ENCODE measurements around the gene ARHGAP4.

ARHGAP4 gene

GRCh38 chrX:153919281-153919680, 6.8 kb downstream of the ARHGAP4 start:
- Histone ChIP-seq H3K36me3 (ENCODE audit: control insufficient read depth, insufficient read depth, low read length) (peaks cover 5% of the 10 kb centered on the region), H3K4me3 (ENCODE audit: low read depth, low read length) (no peak overlapping the region), H3K9me3 (ENCODE audit: control insufficient read depth, insufficient read depth, low read length) (no peaks in the 10 kb centered on the region), H3K27me3 (ENCODE audit: control insufficient read depth, insufficient read depth, low read length) (no peaks in the 10 kb centered on the region), H3K4me1 (ENCODE audit: control insufficient read depth, insufficient read depth, low read length) (no peaks in the 10 kb centered on the region), H3K9ac (ENCODE audit: low read depth, low read length) (no peak overlapping the region)

GRCh38 chrX:153917869-153918268, 8.2 kb downstream of the ARHGAP4 start:
- H3K4me3 ChIP-seq (ENCODE audit: low read depth, low read length): no peak overlapping the region
- H3K9me3 ChIP-seq (ENCODE audit: control insufficient read depth, insufficient read depth, low read length): no peaks in the 10 kb centered on the region

GRCh38 chrX:153913701-153914100, 12.4 kb downstream of the ARHGAP4 start:
- H3K36me3 ChIP-seq (ENCODE audit: control insufficient read depth, insufficient read depth, low read length): peaks cover 6% of the 10 kb centered on the region
- H3K9me3 ChIP-seq (ENCODE audit: control insufficient read depth, insufficient read depth, low read length): no peaks in the 10 kb centered on the region
- H3K27me3 ChIP-seq (ENCODE audit: control insufficient read depth, insufficient read depth, low read length): no peaks in the 10 kb centered on the region
- H3K4me1 ChIP-seq (ENCODE audit: control insufficient read depth, insufficient read depth, low read length): no peaks in the 10 kb centered on the region
- no peak overlapping the region for H3K9ac ChIP-seq (ENCODE audit: low read depth, low read length)
- H3K4me3 ChIP-seq (ENCODE audit: low read depth, low read length): no peak overlapping the region

More at GRCh38 chrX:153917869-153918268, 8.2 kb downstream of the ARHGAP4 start:
- Histone ChIP-seq H3K27me3 (ENCODE audit: control insufficient read depth, insufficient read depth, low read length) (no peaks in the 10 kb centered on the region), H3K36me3 (ENCODE audit: control insufficient read depth, insufficient read depth, low read length) (peaks cover 8% of the 10 kb centered on the region), H3K9ac (ENCODE audit: low read depth, low read length) (no peak overlapping the region), H3K4me1 (ENCODE audit: control insufficient read depth, insufficient read depth, low read length) (no peaks in the 10 kb centered on the region)

GRCh38 chrX:153913211-153913610, 12.9 kb downstream of the ARHGAP4 start:
- Histone ChIP-seq H3K27me3 (ENCODE audit: control insufficient read depth, insufficient read depth, low read length) (no peaks in the 10 kb centered on the region), H3K4me3 (ENCODE audit: low read depth, low read length) (no peak overlapping the region), H3K36me3 (ENCODE audit: control insufficient read depth, insufficient read depth, low read length) (peaks cover 3% of the 10 kb centered on the region)

GRCh38 chrX:153911798-153912197, 14.3 kb downstream of the ARHGAP4 start:
- Histone ChIP-seq H3K4me3 (ENCODE audit: low read depth, low read length) (no peak overlapping the region), H3K36me3 (ENCODE audit: control insufficient read depth, insufficient read depth, low read length) (peaks cover 3% of the 10 kb centered on the region), H3K4me1 (ENCODE audit: control insufficient read depth, insufficient read depth, low read length) (no peaks in the 10 kb centered on the region), H3K9me3 (ENCODE audit: control insufficient read depth, insufficient read depth, low read length) (peaks cover 4% of the 10 kb centered on the region), H3K27me3 (ENCODE audit: control insufficient read depth, insufficient read depth, low read length) (no peaks in the 10 kb centered on the region), H3K9ac (ENCODE audit: low read depth, low read length) (no peak overlapping the region)

More at GRCh38 chrX:153913211-153913610, 12.9 kb downstream of the ARHGAP4 start:
- H3K9ac ChIP-seq (ENCODE audit: low read depth, low read length): no peak overlapping the region
- H3K9me3 ChIP-seq (ENCODE audit: control insufficient read depth, insufficient read depth, low read length): no peaks in the 10 kb centered on the region
- no peaks in the 10 kb centered on the region for H3K4me1 ChIP-seq (ENCODE audit: control insufficient read depth, insufficient read depth, low read length)

GRCh38 chrX:153910446-153910845, 15.6 kb downstream of the ARHGAP4 start:
- Histone ChIP-seq H3K4me3 (ENCODE audit: low read depth, low read length) (no peak overlapping the region), H3K9me3 (ENCODE audit: control insufficient read depth, insufficient read depth, low read length) (peaks cover 4% of the 10 kb centered on the region), H3K4me1 (ENCODE audit: control insufficient read depth, insufficient read depth, low read length) (no peaks in the 10 kb centered on the region), H3K27me3 (ENCODE audit: control insufficient read depth, insufficient read depth, low read length) (no peaks in the 10 kb centered on the region), H3K9ac (ENCODE audit: low read depth, low read length) (no peak overlapping the region), H3K36me3 (ENCODE audit: control insufficient read depth, insufficient read depth, low read length) (peaks cover 3% of the 10 kb centered on the region)

GRCh38 chrX:153909980-153910360, 16.1 kb downstream of the ARHGAP4 start:
- H3K36me3 ChIP-seq (ENCODE audit: control insufficient read depth, insufficient read depth, low read length): peaks cover 3% of the 10 kb centered on the region
- H3K4me1 ChIP-seq (ENCODE audit: control insufficient read depth, insufficient read depth, low read length): no peaks in the 10 kb centered on the region
- H3K9me3 ChIP-seq (ENCODE audit: control insufficient read depth, insufficient read depth, low read length): peaks cover 4% of the 10 kb centered on the region
- no peaks in the 10 kb centered on the region for H3K27me3 ChIP-seq (ENCODE audit: control insufficient read depth, insufficient read depth, low read length)
- H3K4me3 ChIP-seq (ENCODE audit: low read depth, low read length): no peak overlapping the region
- H3K9ac ChIP-seq (ENCODE audit: low read depth, low read length): no peak overlapping the region

GRCh38 chrX:153909024-153909979, 16.8 kb downstream of the ARHGAP4 start:
- Histone ChIP-seq H3K36me3 (ENCODE audit: control insufficient read depth, insufficient read depth, low read length) (peaks cover 3% of the 10 kb centered on the region), H3K9ac (ENCODE audit: low read depth, low read length) (no peak overlapping the region), H3K4me3 (ENCODE audit: low read depth, low read length) (no peak overlapping the region), H3K9me3 (ENCODE audit: control insufficient read depth, insufficient read depth, low read length) (peaks cover 4% of the 10 kb centered on the region), H3K4me1 (ENCODE audit: control insufficient read depth, insufficient read depth, low read length) (no peaks in the 10 kb centered on the region), H3K27me3 (ENCODE audit: control insufficient read depth, insufficient read depth, low read length) (no peaks in the 10 kb centered on the region)

- Histone ChIP-seq H3K4me3 (ENCODE audit: low read depth, low read length) (no peak overlapping the region), H3K9ac (ENCODE audit: low read depth, low read length) (no peak overlapping the region), H3K27me3 (ENCODE audit: control insufficient read depth, insufficient read depth, low read length) (no peaks in the 10 kb centered on the region), H3K4me1 (ENCODE audit: control insufficient read depth, insufficient read depth, low read length) (no peaks in the 10 kb centered on the region), H3K9me3 (ENCODE audit: control insufficient read depth, insufficient read depth, low read length) (peaks cover 4% of the 10 kb centered on the region), H3K36me3 (ENCODE audit: control insufficient read depth, insufficient read depth, low read length) (no peaks in the 10 kb centered on the region)
Measured at GRCh38 chrX:153908219-153908860, 17.7 kb downstream of the ARHGAP4 start.

- H3K27me3 ChIP-seq (ENCODE audit: control insufficient read depth, insufficient read depth, low read length): no peaks in the 10 kb centered on the region
- H3K4me3 ChIP-seq (ENCODE audit: low read depth, low read length): no peak overlapping the region
- H3K4me1 ChIP-seq (ENCODE audit: control insufficient read depth, insufficient read depth, low read length): no peaks in the 10 kb centered on the region
- no peaks in the 10 kb centered on the region for H3K36me3 ChIP-seq (ENCODE audit: control insufficient read depth, insufficient read depth, low read length)
- H3K9ac ChIP-seq (ENCODE audit: low read depth, low read length): no peak overlapping the region
- H3K9me3 ChIP-seq (ENCODE audit: control insufficient read depth, insufficient read depth, low read length): peaks cover 4% of the 10 kb centered on the region
Measured at GRCh38 chrX:153907456-153907855, 18.6 kb downstream of the ARHGAP4 start.

- Histone ChIP-seq H3K4me3 (ENCODE audit: low read depth, low read length) (no peak overlapping the region), H3K9ac (ENCODE audit: low read depth, low read length) (no peak overlapping the region), H3K4me1 (ENCODE audit: control insufficient read depth, insufficient read depth, low read length) (no peaks in the 10 kb centered on the region), H3K9me3 (ENCODE audit: control insufficient read depth, insufficient read depth, low read length) (peaks cover 4% of the 10 kb centered on the region), H3K36me3 (ENCODE audit: control insufficient read depth, insufficient read depth, low read length) (no peaks in the 10 kb centered on the region), H3K27me3 (ENCODE audit: control insufficient read depth, insufficient read depth, low read length) (no peaks in the 10 kb centered on the region)
Measured at GRCh38 chrX:153906126-153906917, 19.7 kb downstream of the ARHGAP4 start.

Data from iPS-15b (cell line).